ENCODE data around the gene ADCY9.

DNA sequence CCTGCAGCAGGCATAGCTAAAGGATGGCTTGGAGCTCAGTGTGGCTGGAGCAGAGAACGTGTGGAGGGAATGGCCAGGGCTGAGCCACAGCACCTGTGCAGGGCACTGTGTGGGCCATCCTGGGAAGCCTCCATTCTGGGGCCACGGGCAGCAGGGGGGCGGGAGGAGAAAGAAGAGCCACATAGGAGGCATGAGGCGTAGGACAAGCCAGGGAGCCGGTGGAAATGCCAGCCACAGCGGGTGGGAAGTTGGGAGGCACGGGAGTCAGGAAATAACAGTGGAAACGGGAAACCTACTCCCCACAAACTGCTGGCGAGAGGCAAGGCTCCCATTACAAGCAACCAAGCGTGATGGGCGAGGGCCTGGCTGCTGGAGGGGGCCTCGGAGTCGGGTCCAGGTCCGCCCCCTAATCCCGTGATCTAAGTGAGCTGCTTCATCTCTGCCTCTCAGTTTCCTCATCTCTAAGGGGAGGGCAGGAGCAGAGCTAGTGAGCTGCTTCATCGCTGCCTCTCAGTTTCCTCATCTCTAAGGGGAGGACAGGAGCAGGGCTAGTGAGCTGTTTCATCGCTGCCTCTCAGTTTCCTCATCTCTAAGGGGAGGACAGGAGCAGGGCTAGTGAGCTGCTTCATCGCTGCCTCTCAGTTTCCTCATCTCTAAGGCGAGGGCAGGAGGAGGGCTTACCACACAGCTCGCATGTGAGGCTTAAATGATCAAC lies 104.9 kb downstream of the ADCY9 start:
- TF ChIP-seq, protein P1, sequence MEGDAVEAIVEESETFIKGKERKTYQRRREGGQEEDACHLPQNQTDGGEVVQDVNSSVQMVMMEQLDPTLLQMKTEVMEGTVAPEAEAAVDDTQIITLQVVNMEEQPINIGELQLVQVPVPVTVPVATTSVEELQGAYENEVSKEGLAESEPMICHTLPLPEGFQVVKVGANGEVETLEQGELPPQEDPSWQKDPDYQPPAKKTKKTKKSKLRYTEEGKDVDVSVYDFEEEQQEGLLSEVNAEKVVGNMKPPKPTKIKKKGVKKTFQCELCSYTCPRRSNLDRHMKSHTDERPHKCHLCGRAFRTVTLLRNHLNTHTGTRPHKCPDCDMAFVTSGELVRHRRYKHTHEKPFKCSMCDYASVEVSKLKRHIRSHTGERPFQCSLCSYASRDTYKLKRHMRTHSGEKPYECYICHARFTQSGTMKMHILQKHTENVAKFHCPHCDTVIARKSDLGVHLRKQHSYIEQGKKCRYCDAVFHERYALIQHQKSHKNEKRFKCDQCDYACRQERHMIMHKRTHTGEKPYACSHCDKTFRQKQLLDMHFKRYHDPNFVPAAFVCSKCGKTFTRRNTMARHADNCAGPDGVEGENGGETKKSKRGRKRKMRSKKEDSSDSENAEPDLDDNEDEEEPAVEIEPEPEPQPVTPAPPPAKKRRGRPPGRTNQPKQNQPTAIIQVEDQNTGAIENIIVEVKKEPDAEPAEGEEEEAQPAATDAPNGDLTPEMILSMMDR (conservative IDR thresholded peaks at IDR 0.05) = no peak
- no peak for TF ChIP-seq EZH2 (IDR thresholded peaks at IDR 0.05; ENCODE audit: low read depth)

Data from PC-9 (cell line).